CD4-positive, alpha-beta T cell treated with Interleukin-15 for 1 hour (primary cell): ENCODE measurements around the gene SH3GL2.

Experiments used
- DNase-seq: peaks from one replicate; pipeline ENCODE4 v3.0.0-alpha.2; 2020

SH3GL2 gene

GRCh38 chr9:17578911-17579793, at the start of gene SH3GL2:
Gene SH3GL2 (plus strand): TSS chr9:17579066.
- no peak for DNase-seq

GRCh38 chr9:17531642-17532254, 47.1 kb upstream of the SH3GL2 start:
- DNase-seq = no peak

DNA sequence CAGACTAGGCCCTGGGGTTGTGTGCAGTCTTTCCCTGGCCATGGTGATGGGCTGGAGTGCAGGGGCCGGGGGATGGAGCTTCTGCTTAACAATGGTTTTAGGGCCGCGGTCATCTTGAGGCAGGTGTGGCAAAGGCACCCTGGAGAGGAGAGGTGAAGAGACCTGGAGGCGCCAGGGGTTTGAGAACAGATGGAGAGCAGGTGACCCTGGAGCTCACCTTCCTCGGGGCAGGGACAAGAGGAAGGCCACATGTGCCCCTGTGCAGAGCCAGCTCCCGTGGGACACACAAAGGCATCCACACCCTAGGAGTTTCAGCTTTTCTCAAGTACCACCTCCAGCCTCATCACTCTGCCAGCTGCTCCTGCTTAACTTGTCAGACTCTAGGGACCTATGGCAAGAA, 46.4 kb upstream of the SH3GL2 start:
- DNase-seq = no peak

GRCh38 chr9:17535176-17535575, 43.7 kb upstream of the SH3GL2 start:
- DNase-seq = no peak

DNA sequence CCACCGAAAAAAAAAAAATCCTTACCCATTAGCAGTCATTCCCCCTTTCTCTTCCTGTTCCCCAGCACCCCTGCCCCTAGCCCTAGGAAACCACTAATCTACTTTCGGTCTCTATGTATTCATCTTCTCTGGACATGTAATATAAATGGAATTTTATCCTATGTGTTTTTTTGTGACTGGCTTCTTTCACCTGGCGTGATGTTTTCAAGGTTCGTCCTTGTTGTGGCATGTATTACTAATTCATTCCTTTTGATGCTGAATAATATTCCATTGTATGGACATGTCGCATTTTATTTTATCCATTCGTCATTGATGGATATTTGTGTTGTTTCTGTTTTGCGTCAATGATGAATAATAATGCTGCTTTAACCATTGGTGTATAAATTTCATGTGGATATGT, 42.8 kb upstream of the SH3GL2 start:
- DNase-seq = no peak

DNA sequence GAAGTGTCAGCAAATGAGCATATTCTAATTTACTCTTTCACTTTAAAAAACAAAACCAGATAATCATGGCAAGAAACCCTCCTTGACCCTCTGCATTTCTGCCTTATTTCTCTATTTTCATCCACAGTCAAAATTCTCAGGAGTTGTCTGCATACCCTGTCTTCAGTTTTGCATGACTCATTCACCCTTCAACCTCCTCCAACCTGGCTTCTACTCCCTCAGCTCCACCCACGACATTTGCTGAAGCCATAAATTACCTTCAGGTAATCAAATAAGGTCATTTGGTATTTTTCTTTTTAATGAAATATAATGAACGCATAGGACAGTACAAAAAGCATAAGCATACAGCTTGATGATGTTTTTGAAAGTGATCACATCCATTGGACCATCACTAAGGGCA, 27.8 kb upstream of the SH3GL2 start:
- no peak for DNase-seq

DNA sequence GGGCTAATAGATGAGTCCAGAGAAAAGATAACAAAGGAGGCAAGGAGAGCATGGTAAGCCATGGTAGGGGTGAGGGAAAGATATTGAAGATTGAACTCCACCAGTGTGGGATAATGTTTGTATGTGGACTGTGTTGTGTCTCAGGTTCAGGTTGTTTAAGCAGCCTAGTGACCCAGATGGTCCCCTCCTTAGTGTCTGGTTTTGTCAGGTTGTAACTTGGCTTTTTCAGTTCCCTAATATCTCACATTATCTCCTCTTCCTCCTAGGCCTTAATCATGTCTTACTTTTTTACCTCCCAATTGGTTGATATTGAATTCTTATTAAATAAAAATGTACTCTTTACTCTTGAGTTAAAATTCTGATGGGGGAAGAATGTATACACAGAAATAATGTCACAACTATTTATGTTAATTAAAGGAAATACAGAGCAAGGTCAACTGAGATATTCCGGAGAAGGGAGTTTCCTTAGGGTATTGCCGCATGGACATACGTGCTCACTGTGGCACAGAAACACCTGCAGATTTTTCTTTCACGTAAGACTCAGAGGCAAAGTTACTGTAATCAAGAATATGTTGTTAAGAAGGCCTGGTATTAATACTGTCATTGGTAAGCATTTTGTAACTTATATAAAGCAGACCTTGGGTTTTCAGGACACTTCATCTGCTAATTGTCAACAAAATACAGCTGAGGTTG, 23.4 kb upstream of the SH3GL2 start:
- no peak for DNase-seq

GRCh38 chr9:17556255-17556654, 22.6 kb upstream of the SH3GL2 start:
- DNase-seq = no peak

GRCh38 chr9:17556935-17557334, 21.9 kb upstream of the SH3GL2 start:
- no peak for DNase-seq

DNA sequence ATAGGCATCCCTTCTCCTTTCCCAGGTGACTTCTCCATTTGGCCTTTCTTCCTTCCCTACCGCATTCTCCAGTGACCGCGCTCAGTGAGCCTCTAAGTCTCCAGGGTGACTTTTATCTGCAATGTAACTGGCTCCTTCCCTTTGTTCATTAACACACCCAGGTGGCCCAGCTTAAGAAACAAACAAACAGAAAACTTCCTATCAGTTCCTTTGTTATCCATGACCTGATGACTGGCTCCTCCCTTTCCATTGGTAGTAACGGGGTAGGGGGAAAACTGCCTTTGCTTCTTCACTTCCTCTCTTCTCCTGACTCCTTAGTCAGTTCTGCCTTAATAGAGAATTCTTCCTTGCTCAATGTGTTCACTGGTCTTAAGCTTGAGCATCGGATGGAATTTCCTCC, 7.0 kb upstream of the SH3GL2 start:
- no peak for DNase-seq

GRCh38 chr9:17574342-17574741, 4.5 kb upstream of the SH3GL2 start:
- no peak for DNase-seq

- no peak for DNase-seq
Observed at GRCh38 chr9:17578577-17578910, 322 bp upstream of the SH3GL2 start.

- no peak for DNase-seq
Observed at GRCh38 chr9:17580119-17580518, 1.3 kb downstream of the SH3GL2 start.

GRCh38 chr9:17587113-17587512, 8.2 kb downstream of the SH3GL2 start:
- DNase-seq = no peak

- no peak for DNase-seq
Observed at GRCh38 chr9:17588395-17588794, 9.5 kb downstream of the SH3GL2 start.

GRCh38 chr9:17588941-17589340, 10.1 kb downstream of the SH3GL2 start:
- no peak for DNase-seq

DNA sequence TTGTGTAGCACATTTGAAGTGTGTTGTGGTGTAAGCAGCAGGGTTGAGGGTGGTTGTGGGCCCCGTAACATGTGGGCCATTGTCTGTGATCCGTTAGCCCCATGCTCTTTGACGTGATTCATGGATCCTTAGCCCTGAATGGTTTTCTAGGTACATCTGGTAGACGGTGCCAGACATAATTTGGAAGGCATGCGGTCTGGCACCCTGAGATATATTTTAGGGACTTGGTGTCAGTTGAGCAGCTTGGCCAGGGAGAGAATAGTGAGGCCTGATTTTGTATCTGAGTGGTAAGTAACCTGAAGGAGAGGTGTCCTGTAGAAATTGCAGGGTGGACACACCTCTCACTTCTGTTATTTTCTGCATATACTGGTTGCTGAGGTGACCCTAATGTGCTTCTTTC, 10.9 kb downstream of the SH3GL2 start:
- no peak for DNase-seq

DNA sequence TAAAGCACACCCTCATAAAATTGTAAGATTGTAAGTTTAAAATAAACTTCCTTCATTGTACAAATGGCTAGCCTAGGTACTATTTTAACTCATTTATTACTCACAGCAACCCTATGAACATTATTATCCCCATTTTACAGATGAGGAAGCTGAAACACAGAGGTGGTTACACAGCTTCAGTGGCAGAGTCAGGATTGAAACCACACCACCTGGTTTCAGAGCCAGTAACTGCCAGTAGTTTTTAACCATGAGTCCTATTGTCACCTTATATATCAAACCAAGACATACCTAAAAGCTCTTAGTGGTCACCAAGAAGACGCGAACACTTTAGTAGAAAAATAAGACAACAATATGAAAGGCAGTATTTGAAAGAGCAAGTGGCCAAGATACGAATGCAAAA, 16.1 kb downstream of the SH3GL2 start:
- no peak for DNase-seq

- DNase-seq = no peak
Observed at GRCh38 chr9:17597977-17598376, 19.1 kb downstream of the SH3GL2 start.

DNA sequence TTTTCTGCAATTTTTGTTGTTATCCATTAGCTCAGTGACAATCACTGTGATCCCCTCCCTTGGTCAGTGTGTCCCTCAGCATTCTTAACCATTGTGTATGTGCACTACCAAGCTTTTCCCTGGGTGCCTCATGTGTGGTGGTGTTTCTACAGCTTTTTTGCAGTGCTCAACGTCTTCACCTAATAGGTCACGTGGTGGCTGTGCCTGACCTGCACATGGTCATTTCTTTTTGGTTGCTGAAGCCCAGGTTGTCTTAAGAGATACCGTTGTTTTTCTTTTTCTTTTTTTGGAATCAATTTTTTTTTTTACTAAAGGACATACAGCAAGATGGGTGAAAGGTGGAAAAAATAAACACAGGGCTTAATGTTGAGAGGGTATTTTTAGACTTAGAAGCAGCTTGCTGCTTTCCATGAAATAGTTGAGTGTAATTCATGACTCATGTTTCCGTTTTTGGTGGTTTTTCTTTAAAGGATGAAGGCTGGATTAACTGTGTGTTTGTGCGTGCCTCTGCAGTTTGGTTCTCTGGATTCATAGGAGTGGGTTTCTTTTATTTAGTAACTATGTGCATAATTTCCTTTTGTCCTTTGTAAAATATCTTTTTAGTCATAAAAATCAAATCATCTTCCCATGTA, 22.2 kb downstream of the SH3GL2 start:
- DNase-seq = no peak

DNA sequence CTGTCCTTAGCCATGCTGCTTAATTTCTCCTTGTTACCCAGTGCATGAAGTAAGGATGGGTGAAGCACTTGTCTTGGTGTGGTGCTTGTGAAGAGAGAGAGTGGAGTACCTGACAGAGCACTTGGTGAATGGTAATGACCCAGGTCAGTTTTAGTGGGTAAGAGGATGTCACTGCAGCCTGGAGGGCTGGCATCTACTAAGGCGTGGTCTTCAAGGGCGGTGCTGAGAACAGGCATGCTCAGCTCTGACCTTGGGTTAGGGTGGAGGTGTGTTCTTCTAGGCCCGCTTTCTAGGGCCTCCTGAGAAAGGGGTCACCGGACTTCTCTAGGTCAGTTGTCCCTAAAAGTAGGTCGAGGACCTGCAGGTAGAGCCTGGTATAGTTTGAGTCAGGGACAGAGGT, 25.7 kb downstream of the SH3GL2 start:
- no peak for DNase-seq

- DNase-seq = no peak
Observed at GRCh38 chr9:17609312-17610005, 30.6 kb downstream of the SH3GL2 start.

DNA sequence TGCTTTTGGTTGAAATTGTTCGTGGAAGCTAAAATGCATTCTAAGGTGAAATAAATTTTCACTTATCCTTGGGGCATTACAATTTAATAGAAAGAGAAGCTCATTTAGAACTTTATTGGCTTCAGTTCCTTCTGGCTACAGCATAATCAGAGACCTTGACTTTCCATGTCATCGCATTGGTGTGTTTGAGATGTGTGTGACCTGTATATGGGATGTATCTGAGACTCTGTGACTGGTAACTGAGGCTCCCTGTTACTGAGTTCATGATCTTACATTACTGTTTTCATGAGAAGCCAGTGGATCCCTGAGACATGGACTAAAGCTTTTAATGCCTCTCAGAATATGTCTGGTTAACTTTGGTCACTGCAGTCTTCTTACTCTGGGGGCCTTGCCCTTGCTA, 32.5 kb downstream of the SH3GL2 start:
- DNase-seq = no peak
